Measurements from ENCODE around the gene CCDC88B. TPM values are rescaled to one million over a fixed set of nuclear protein-coding genes. Genes with fewer than 3 reads are reported as not detected.

Gene CCDC88B
- total RNA-seq, 1 donor from 2014 or later: 0.99 TPM

DNA sequence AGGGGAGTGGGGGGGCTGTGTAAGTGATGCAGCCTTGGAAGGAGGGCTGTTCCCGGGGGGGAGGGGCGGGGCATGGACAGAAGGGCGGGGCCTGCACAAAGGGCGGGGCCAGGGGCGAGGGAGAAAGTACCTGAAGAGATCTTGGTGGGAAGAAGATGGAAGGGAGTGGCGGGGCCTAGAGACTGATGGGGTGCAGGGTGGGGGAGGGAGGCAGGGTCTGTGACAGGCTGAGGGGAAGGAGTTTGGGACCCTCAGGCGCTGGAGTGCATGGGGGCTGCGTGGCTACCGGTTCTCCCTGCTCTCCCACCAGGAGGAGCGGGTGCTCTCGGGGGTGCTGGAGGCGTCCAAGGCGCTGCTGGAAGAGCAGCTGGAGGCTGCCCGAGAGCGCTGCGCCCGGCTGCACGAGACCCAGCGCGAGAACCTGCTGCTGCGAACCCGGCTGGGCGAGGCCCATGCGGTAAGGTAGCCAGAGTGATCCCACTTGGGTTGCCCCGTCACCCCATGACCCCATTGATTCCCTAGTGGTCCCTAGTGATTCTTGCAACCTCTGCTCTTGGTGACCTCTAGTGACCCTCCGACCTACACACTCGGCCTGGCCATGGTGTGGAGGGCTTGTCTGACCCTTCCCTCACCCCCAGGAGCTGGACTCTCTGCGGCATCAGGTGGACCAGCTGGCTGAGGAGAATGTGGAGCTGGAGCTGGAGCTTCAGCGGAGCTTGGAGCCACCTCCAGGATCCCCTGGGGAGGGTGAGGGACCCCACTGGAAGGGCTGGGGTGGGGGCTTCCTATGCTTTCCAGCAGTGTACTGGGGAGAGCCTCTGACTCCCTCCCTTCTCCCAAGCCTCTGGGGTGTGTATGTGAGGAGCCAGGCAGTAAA is 3.1 kb downstream of the CCDC88B start:
- no peaks in the 10 kb centered on the region for H3K9me3 Mint-ChIP-seq (ENCODE audit: low read depth)
- no peak overlapping the region for H3K27ac Mint-ChIP-seq (ENCODE audit: unreplicated experiment)
- H3K36me3 Mint-ChIP-seq (ENCODE audit: low read depth): no peaks in the 10 kb centered on the region
- no peak for DNase-seq (ENCODE audit: low spot score)
- no peaks in the 10 kb centered on the region for H3K4me1 Mint-ChIP-seq (ENCODE audit: low read depth)
- no peak overlapping the region for H3K4me3 Mint-ChIP-seq (ENCODE audit: unreplicated experiment)
- TF ChIP-seq, protein P1, sequence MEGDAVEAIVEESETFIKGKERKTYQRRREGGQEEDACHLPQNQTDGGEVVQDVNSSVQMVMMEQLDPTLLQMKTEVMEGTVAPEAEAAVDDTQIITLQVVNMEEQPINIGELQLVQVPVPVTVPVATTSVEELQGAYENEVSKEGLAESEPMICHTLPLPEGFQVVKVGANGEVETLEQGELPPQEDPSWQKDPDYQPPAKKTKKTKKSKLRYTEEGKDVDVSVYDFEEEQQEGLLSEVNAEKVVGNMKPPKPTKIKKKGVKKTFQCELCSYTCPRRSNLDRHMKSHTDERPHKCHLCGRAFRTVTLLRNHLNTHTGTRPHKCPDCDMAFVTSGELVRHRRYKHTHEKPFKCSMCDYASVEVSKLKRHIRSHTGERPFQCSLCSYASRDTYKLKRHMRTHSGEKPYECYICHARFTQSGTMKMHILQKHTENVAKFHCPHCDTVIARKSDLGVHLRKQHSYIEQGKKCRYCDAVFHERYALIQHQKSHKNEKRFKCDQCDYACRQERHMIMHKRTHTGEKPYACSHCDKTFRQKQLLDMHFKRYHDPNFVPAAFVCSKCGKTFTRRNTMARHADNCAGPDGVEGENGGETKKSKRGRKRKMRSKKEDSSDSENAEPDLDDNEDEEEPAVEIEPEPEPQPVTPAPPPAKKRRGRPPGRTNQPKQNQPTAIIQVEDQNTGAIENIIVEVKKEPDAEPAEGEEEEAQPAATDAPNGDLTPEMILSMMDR (IDR thresholded peaks at IDR 0.05): no peak
- no peaks in the 10 kb centered on the region for H3K27me3 Mint-ChIP-seq (ENCODE audit: low read depth)

DNA sequence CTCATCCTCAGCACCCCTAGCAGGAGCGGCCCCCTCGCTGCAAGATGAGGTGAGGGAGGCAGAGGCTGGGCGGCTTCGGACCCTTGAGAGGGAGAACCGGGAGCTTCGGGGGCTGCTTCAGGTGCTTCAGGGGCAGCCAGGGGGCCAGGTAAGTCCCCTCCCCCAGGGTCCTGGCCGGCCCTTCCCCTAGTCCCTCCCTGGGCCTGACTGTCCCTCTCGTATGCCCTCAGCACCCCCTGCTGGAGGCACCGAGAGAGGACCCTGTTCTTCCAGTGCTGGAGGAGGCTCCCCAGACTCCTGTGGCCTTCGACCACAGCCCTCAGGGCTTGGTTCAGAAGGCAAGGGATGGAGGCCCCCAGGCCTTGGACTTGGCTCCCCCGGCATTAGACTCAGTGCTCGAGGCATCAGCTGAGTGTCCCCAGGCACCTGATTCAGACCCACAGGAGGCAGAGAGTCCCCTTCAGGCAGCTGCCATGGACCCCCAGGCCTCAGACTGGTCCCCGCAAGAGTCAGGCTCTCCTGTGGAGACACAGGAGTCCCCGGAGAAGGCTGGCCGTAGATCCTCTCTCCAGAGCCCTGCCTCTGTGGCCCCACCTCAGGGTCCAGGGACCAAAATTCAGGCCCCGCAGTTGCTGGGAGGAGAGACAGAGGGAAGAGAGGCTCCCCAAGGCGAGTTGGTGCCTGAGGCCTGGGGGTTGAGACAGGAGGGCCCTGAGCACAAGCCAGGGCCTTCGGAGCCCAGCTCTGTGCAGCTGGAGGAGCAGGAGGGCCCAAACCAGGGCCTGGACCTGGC is 4.0 kb downstream of the CCDC88B start:
- Mint-ChIP-seq H3K36me3 (ENCODE audit: low read depth) (no peaks in the 10 kb centered on the region), H3K27ac (ENCODE audit: unreplicated experiment) (no peak overlapping the region), H3K4me3 (ENCODE audit: unreplicated experiment) (no peak overlapping the region), H3K9me3 (ENCODE audit: low read depth) (no peaks in the 10 kb centered on the region), H3K27me3 (ENCODE audit: low read depth) (no peaks in the 10 kb centered on the region), H3K4me1 (ENCODE audit: low read depth) (no peaks in the 10 kb centered on the region)
- TF ChIP-seq, protein P1 (IDR thresholded peaks at IDR 0.05): peak; percentile 45
- DNase-seq (ENCODE audit: low spot score): no peak

DNA sequence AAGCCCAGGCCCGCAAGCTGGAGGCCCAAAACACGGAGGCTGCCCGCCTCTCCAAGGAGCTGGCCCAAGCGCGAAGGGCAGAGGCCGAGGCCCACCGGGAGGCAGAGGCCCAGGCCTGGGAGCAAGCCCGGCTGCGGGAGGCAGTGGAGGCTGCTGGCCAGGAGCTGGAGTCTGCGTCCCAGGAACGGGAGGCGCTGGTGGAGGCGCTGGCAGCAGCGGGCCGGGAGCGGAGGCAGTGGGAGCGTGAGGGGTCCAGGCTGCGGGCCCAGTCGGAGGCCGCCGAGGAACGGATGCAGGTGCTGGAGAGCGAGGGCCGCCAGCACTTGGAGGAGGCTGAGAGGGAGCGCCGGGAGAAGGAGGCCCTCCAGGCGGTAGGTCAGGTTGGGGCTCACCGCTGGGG is 4.8 kb downstream of the CCDC88B start:
- Mint-ChIP-seq H3K9me3 (ENCODE audit: low read depth) (no peaks in the 10 kb centered on the region), H3K27me3 (ENCODE audit: low read depth) (no peaks in the 10 kb centered on the region), H3K4me1 (ENCODE audit: low read depth) (no peaks in the 10 kb centered on the region), H3K4me3 (ENCODE audit: unreplicated experiment) (no peak overlapping the region), H3K27ac (ENCODE audit: unreplicated experiment) (no peak overlapping the region), H3K36me3 (ENCODE audit: low read depth) (no peaks in the 10 kb centered on the region)
- TF ChIP-seq, protein P1 (IDR thresholded peaks at IDR 0.05): no peak
- DNase-seq (ENCODE audit: low spot score): no peak

DNA sequence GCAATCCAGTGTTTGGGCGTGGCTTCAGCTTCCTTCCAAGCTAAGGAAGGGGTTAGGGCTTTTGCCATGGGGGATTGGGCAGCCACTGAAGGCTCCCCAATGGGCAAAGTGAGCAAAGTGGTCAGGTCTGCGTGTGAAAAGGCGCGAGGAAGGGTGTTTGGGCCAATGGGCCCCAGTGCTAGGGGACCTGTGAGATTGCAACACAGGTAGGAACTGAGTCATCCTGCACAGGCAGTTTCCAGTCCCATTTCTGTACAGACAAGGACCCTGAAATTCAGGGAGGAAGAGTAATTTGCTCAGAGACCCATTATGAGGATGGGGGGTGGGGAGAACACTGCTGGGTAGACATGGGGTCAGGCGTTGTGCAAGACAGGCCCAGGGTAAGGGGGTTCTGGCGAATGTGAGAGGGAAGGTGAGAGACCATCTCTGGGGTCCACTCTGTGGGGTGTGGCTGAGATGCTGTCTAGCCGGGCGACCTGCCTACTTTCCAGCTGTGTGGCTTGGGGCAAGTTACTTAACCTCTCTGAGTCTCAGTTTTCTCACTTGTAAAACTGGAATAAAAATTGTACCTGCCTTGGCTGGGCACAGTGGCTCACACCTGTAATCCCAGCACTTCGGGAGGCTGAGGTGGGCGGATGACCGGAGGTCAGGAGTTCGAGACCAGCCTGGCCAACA is 7.3 kb downstream of the CCDC88B start:
- no peak for DNase-seq (ENCODE audit: low spot score)
- Mint-ChIP-seq H3K27ac (ENCODE audit: unreplicated experiment) (no peak overlapping the region), H3K36me3 (ENCODE audit: low read depth) (no peaks in the 10 kb centered on the region)

More for the DNA sequence above, 7.3 kb downstream of the CCDC88B start:
- Mint-ChIP-seq H3K4me1 (ENCODE audit: low read depth) (no peaks in the 10 kb centered on the region), H3K9me3 (ENCODE audit: low read depth) (no peaks in the 10 kb centered on the region), H3K4me3 (ENCODE audit: unreplicated experiment) (no peak overlapping the region), H3K27me3 (ENCODE audit: low read depth) (no peaks in the 10 kb centered on the region)
- TF ChIP-seq, protein P1 (IDR thresholded peaks at IDR 0.05): no peak
